ENCODE measurements around the gene IQCH. TPM values are rescaled to one million over a fixed set of nuclear protein-coding genes. Genes with fewer than 3 reads are reported as not detected.
A peak's percentile ranks its signal among the peaks of the same experiment; 100 is the strongest.

IQCH gene
- total and polyA plus RNA-seq, 2 experiments from 2014 or later, result 2.1 to 4.1 TPM

- in situ Hi-C loops (cut with MboI), result loop anchor here (10.0 kb wide), 1 partner anchor 359 kb away; no protein-coding TSS in a partner anchor
- no peak for TF ChIP-seq EZH2phosphoT487 (IDR thresholded peaks at IDR 0.05; ENCODE audit: insufficient read depth, low read depth)
- TF ChIP-seq EZH2 (IDR thresholded peaks at IDR 0.05; ENCODE audit: insufficient read depth, poor library complexity, severe bottlenecking), result no peak
- no peak overlapping the region for H3K4me2 ChIP-seq (ENCODE audit: unreplicated experiment)
These were observed 49.1 kb downstream of the IQCH start for GRCh38 chr15:67303490-67304363.

GRCh38 chr15:67304778-67305177 lies 50.2 kb downstream of the IQCH start:
- Histone ChIP-seq H3K9ac (no peak overlapping the region), H4K20me1 (ENCODE audit: insufficient read depth) (no peaks in the 10 kb centered on the region), H3K9me3 (ENCODE audit: low read depth) (no peaks in the 10 kb centered on the region), H3K4me3 (no peak overlapping the region), H3K36me3 (ENCODE audit: low read depth) (no peaks in the 10 kb centered on the region), H3K9me2 (ENCODE audit: insufficient read depth) (no peaks in the 10 kb centered on the region), H3K27ac (no peak overlapping the region), H3F3A (ENCODE audit: insufficient read depth) (no peaks in the 10 kb centered on the region), H2AFZ (no peak overlapping the region), H3K4me1 (ENCODE audit: insufficient read depth) (0 out of 2 replicates have a peak, but pooled peaks cover 4% of the 10 kb centered on the region), H3K79me2 (ENCODE audit: insufficient read depth) (no peaks in the 10 kb centered on the region), H3K27me3 (replicated peaks; ENCODE audit: insufficient read depth) (no peaks in the 10 kb centered on the region), H3K4me2 (ENCODE audit: unreplicated experiment) (no peak overlapping the region)
- no peak for TF ChIP-seq EZH2phosphoT487 (IDR thresholded peaks at IDR 0.05; ENCODE audit: insufficient read depth, low read depth)
- no peak for TF ChIP-seq EZH2 (IDR thresholded peaks at IDR 0.05; ENCODE audit: insufficient read depth, poor library complexity, severe bottlenecking)
- in situ Hi-C loops (cut with MboI), result loop anchor here (10.0 kb wide), 1 partner anchor 360 kb away; no protein-coding TSS in a partner anchor
- no peak for DNase-seq

More at GRCh38 chr15:67303490-67304363, 49.1 kb downstream of the IQCH start:
- Histone ChIP-seq H3K4me3 (no peak overlapping the region), H3K9me3 (ENCODE audit: low read depth) (no peaks in the 10 kb centered on the region), H3K79me2 (ENCODE audit: insufficient read depth) (no peaks in the 10 kb centered on the region), H2AFZ (no peak overlapping the region), H3K9ac (no peak overlapping the region), H3K36me3 (ENCODE audit: low read depth) (no peaks in the 10 kb centered on the region), H3K4me1 (ENCODE audit: insufficient read depth) (0 out of 2 replicates have a peak, but pooled peaks cover 4% of the 10 kb centered on the region), H3K27me3 (replicated peaks; ENCODE audit: insufficient read depth) (no peaks in the 10 kb centered on the region), H3F3A (ENCODE audit: insufficient read depth) (no peaks in the 10 kb centered on the region), H3K27ac (no peak overlapping the region), H3K9me2 (ENCODE audit: insufficient read depth) (no peaks in the 10 kb centered on the region), H4K20me1 (ENCODE audit: insufficient read depth) (no peaks in the 10 kb centered on the region)
- DNase-seq, result peak; percentile 47
- WGBS, 2 experiments (ENCODE audit: low coverage in 1 of 2, low lambda C conversion rate in 2 of 2, missing lambda C conversion rate in 2 of 2), result 54 to 68% methylated on average over 4 of the region's 4 CpGs

GRCh38 chr15:67305506-67305905 lies 50.9 kb downstream of the IQCH start:
- Histone ChIP-seq H2AFZ (no peak overlapping the region), H3K4me2 (ENCODE audit: unreplicated experiment) (no peak overlapping the region), H3K79me2 (ENCODE audit: insufficient read depth) (no peaks in the 10 kb centered on the region), H3K36me3 (ENCODE audit: low read depth) (no peaks in the 10 kb centered on the region), H3K9me3 (ENCODE audit: low read depth) (no peaks in the 10 kb centered on the region), H3K9me2 (ENCODE audit: insufficient read depth) (no peaks in the 10 kb centered on the region), H3K4me1 (ENCODE audit: insufficient read depth) (0 out of 2 replicates have a peak, but pooled peaks cover 4% of the 10 kb centered on the region), H3F3A (ENCODE audit: insufficient read depth) (no peaks in the 10 kb centered on the region), H4K20me1 (ENCODE audit: insufficient read depth) (no peaks in the 10 kb centered on the region), H3K27ac (no peak overlapping the region), H3K9ac (no peak overlapping the region), H3K27me3 (replicated peaks; ENCODE audit: insufficient read depth) (no peaks in the 10 kb centered on the region), H3K4me3 (no peak overlapping the region)
- no peak for DNase-seq
- 0 to 4% methylated on average over 1 of the region's 1 CpG for WGBS, 2 experiments (ENCODE audit: low coverage in 1 of 2, low lambda C conversion rate in 2 of 2, missing lambda C conversion rate in 2 of 2)
- in situ Hi-C loops (cut with MboI), result loop anchor here (10.0 kb wide), 1 partner anchor 361 kb away; no protein-coding TSS in a partner anchor
- TF ChIP-seq EZH2phosphoT487 (IDR thresholded peaks at IDR 0.05; ENCODE audit: insufficient read depth, low read depth), result no peak
- no peak for TF ChIP-seq EZH2 (IDR thresholded peaks at IDR 0.05; ENCODE audit: insufficient read depth, poor library complexity, severe bottlenecking)

GRCh38 chr15:67307156-67307555 lies 52.6 kb downstream of the IQCH start:
- TF ChIP-seq EZH2phosphoT487 (IDR thresholded peaks at IDR 0.05; ENCODE audit: insufficient read depth, low read depth) (no peak), EZH2 (IDR thresholded peaks at IDR 0.05; ENCODE audit: insufficient read depth, poor library complexity, severe bottlenecking) (no peak)
- no peaks in the 10 kb centered on the region for H3K27me3 ChIP-seq (replicated peaks; ENCODE audit: insufficient read depth)
- no peaks in the 10 kb centered on the region for H3K9me2 ChIP-seq (ENCODE audit: insufficient read depth)
- H4K20me1 ChIP-seq (ENCODE audit: insufficient read depth), result no peaks in the 10 kb centered on the region
- 0 out of 2 replicates have a peak, but pooled peaks cover 4% of the 10 kb centered on the region for H3K4me1 ChIP-seq (ENCODE audit: insufficient read depth)
- no peaks in the 10 kb centered on the region for H3K9me3 ChIP-seq (ENCODE audit: low read depth)
- H3K27ac ChIP-seq, result no peak overlapping the region
- H3F3A ChIP-seq (ENCODE audit: insufficient read depth), result no peaks in the 10 kb centered on the region
- in situ Hi-C loops (cut with MboI), result loop anchor here (10.0 kb wide), 1 partner anchor 362 kb away; no protein-coding TSS in a partner anchor
- H2AFZ ChIP-seq, result no peak overlapping the region
- no peak overlapping the region for H3K4me2 ChIP-seq (ENCODE audit: unreplicated experiment)
- no peaks in the 10 kb centered on the region for H3K79me2 ChIP-seq (ENCODE audit: insufficient read depth)
- no peak overlapping the region for H3K9ac ChIP-seq
- 0 to 29% methylated on average over 1 of the region's 1 CpG for WGBS, 2 experiments (ENCODE audit: low coverage in 1 of 2, low lambda C conversion rate in 2 of 2, missing lambda C conversion rate in 2 of 2)
- H3K36me3 ChIP-seq (ENCODE audit: low read depth), result no peaks in the 10 kb centered on the region
- peak; percentile 62 for DNase-seq
- no peak overlapping the region for H3K4me3 ChIP-seq
